Left renal pelvis (tissue), 4 donors: ENCODE data around the gene PTPRN. TPM values are rescaled to one million over a fixed set of nuclear protein-coding genes. Genes with fewer than 3 reads are reported as not detected.
A peak's percentile ranks its signal among the peaks of the same experiment; 100 is the strongest.

ENCODE experiments used
- DNase-seq, 4 donors: peaks; one replicate each; pipeline ENCODE4 v3.0.0-alpha.2; 2013; ENCODE audit warnings: low read depth in 4 of 4, low spot score in 3 of 4
- polyA plus RNA-seq, 4 donors: library from polyadenylated mRNA; unstranded; fragments of 120-200 nt; gene quantifications; one replicate each; pipeline ENCODE4 v1.2.1, GENCODE V29; 2013; ENCODE audit not compliant: insufficient read length in 4 of 4

PTPRN gene
- polyA plus RNA-seq, 4 donors, result 0.09 to 0.53 (median 0.20) TPM

DNA sequence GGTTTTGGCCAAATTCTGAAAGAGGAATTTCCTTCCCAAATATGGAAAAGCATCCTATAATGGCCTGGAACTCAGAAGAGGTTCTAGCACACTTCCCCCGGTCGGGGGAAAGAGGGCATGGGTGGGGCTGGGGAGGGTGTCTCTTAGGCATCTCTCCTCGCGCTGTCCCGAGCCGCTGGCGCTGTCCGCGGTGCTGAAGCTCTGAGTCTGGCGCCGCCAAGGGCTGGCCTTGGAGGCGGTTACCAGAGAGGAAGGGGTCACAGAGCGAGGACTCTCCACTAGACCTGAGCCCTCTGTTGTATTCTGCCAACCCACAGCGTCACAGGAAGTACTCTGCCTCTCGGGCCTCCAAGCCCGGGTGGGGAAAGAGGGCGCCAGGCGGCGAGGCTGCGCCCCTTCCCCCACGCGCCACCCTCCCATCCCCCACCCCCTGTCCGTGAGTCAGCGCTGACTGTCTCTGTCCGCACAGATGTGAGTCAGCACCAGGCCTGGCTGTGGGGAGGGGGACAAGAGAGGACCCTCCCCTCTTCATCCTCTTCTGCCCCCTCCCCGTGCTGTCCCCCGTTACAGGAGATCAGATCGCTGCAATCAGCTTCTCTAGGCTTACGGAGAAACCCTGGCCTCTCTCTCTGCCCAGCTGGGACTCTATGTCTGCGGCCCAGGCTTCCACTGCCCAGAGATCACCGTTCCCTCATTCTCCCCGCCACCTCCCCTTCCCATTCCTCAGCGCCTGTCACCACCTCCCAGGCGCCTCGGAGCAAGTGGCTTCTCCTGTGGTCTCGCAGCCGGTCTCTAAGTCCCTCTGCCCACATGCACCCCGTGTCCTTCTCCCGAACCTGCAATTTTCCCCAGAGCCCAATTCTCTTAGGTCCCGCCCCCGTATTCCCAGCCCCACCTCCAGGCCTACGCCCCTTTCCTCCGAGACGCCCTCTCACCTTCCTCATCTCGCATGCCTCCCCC, 779 bp downstream of the PTPRN start:
- peak in 1 of 4 donors; percentile 60 for DNase-seq

DNA sequence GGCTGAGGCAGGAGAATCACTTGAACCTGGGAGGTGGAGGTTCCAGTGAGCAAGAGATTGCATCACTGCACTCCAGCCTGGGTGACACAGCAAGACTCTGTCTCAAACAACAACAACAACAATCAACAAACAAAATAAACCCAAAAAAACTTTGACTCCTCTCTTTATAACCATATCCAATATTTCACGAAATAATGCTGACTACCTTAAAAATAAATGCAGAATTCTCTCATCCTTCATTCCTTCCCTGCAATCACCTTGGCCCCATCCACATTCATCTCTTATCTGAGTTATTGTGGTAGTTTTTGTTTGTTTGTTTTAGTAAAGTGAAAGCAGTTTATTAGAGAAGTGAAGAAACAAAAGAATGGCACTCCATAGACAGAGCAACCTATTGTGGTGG, 3.2 kb downstream of the PTPRN start:
- DNase-seq, result no peak

DNA sequence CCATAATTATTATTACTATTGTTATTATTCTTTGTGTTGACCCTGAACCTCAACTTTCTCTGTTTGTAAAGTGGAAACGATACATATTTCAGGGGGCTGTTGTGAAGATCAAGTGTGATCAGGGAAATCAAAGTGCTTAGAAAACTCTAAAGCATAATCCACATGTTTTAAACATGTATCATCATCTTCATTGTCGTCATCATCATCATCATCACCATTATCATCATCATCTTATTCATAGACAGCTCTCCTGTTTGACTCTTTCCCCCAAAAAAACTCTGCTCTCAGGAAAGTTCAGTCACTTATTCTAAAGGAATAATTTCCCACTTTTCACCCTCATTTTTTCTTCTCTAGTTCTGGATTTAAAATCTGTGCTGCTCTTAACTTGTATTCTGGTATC, 5.0 kb downstream of the PTPRN start:
- no peak for DNase-seq

DNA sequence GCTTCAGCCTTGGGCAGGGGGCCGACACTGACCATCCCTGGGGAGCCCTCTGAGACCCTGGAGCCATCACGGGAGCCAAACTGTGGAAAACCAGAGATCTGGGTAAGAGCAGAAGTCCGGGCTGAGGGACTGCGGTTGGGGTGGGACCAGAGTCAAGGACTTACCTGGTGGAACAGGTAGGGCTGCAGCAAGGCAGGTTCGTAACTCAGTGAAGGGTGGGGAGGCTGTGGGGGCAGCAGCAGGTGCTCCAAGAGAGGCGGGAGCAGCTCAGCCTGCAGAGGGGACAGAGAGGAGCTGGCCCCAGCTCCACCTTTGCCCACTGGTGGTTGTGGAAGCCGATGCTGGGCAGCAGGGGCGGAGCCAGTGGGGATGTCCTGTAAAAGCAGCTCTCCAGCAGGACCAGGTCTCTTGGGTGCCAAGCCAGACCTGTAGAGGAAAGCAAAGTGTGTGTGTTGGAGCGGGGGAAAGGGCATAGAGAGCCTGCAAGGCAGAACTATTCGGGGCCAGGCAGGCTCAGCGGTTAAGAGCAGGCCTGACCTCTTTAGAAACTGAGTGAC, 6.7 kb downstream of the PTPRN start:
- DNase-seq, result no peak

DNA sequence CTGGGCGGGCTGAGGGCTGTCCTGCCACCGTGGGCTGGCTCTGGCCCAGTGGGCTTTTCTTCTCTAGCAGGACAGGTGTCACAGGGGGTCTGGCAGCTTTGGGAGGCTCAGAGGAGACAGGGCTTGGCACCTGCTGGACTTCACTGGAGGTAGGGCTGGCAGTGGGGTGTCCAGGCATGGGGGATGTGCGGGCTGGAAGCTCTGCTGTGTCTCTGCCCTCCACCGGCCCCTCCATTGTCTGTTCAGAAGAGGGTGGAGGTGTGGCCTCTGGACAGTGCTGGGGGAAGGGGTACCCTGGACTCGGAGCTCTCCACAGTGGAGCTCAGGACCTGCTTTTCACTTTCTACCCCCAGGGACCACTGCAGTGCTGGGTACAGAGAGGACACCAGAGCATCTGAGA, 9.2 kb downstream of the PTPRN start:
- DNase-seq, result no peak

DNA sequence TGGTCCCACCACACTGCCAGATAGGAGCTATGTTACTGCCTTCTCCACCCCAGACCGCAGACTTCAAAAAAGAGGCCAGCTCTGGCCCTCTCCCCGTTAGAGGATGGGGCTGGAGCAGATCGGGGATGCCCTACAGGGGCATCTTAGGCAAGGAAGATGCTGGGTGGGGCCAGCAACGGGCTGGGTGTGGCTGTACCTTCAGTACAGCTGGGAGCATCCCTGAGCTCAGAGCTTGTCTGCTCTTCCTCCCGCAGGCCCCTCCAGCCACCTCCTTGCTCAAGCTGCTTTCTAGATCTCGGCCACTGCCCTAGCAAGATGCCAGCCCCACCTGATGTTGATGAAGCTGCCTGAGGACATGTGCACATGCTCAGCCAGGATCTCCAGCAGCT, 9.8 kb downstream of the PTPRN start:
- DNase-seq, result no peak

DNA sequence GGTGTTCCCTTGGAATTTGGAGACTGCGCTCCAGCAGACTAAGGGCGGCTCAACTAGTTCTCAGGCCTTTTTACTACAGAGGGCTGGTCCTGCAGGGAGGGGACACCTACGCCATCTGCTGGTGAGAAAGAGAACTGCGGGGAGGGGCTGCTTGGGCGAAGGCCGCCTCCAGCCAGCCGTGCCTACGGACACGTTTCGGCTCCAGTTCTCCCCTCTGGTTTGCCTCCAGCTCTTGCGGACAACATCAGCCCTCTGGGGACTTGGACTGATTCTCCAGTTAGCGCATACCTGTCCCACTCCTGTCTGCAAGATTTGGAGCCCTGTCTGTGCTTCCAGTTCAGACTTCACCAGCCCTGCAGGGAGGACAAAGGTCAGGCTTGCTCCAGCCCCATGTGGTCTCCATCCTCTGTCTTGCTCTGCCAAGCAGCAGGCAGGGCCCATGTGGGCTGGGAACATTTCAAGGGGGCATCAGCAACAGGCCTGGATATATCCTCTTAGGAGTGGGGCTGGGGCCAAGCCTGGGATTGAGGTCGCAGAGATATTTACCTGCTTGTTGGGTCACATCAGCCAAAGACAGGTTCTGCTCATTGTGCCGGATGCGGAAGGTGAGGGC, 10.3 kb downstream of the PTPRN start:
- DNase-seq, result peak in 2 of 4 donors; percentile 68 to 72

DNA sequence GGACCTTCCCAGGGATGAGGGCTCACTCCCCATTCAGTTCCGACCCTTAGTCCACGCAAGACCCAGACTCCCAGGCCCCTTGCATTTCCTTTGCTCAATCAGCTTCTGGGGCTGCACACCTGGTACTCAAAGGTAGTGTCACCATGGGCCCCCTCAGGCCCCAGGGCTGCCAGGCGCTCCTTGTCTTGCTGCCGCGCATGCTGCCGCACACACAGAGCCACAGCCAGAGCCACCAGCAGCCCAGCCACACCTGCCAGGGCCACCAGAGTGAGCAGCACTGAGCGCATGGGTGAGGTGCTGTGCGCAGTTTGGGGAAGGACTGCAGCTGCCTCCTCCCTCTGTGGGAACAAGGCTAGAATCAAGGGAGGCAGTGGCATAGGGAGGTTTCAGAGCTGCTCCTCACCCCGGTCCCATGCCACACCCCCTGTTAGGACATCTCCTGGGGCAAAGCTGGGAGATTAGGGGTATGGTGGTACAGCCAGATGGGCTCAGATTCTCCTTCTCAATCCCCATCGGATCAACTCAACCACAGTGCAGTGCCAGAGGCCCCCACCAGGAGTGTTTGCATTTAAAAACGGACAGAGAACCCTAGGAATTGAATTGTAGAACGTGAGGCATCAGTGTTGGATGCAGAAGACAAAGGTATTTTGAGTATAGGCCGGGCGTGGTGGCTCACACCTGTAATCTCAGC, 11.3 kb downstream of the PTPRN start:
- DNase-seq, result no peak

DNA sequence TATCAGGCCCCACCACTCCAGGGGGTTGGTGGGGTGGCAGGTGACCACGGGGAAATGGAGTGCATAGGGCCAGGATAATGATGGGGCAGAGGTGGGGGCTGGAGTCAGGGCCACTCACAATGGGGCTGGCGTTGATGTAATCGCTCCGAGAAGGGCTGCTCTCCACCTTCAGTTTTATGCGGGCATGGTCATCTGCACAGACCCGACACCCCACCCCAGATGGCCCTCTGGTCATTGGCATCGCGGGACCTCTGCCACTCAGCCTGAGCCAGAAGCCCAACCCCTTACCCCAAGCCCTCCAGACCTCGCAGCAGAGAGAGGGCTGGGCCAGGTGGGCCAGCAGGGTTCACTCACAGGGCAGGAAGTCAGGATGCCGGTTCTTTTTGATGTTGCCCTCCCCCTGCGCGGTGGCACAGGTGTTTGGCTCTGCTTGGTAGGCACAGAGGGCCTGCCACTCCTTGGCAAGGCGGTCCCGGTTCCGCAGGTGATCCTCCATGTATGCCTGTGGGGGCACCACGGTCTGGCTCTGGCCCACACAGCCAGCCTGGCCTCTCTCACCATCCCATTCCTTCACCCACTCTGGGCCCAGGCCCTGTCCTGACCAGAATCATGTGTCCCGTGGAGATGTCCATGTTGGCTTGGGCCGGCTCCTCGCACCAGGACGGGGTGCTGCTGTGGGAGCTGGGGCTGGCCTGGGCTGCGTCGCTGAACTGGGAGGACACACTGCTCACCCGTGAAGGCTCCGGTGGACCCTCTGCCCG, 12.4 kb downstream of the PTPRN start:
- no peak for DNase-seq

DNA sequence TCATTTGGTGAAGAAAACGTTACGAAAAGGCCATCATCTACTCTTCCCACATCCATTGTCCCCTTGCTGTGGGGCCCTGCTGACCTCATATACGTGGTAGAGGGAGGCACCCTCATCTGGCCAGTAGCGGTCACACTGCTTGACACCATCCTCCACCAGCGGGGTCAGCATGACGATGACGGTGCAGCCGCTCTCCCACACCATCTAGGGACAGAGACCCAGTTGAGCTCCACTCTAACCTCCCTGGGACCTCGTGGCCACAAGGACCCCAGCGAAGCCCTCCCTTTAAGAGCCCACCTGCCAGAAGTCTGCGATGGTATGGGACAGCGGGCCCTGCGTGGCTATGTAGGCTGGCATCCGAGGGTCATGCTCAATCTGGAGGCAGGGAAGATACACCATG, 13.1 kb downstream of the PTPRN start:
- no peak for DNase-seq

DNA sequence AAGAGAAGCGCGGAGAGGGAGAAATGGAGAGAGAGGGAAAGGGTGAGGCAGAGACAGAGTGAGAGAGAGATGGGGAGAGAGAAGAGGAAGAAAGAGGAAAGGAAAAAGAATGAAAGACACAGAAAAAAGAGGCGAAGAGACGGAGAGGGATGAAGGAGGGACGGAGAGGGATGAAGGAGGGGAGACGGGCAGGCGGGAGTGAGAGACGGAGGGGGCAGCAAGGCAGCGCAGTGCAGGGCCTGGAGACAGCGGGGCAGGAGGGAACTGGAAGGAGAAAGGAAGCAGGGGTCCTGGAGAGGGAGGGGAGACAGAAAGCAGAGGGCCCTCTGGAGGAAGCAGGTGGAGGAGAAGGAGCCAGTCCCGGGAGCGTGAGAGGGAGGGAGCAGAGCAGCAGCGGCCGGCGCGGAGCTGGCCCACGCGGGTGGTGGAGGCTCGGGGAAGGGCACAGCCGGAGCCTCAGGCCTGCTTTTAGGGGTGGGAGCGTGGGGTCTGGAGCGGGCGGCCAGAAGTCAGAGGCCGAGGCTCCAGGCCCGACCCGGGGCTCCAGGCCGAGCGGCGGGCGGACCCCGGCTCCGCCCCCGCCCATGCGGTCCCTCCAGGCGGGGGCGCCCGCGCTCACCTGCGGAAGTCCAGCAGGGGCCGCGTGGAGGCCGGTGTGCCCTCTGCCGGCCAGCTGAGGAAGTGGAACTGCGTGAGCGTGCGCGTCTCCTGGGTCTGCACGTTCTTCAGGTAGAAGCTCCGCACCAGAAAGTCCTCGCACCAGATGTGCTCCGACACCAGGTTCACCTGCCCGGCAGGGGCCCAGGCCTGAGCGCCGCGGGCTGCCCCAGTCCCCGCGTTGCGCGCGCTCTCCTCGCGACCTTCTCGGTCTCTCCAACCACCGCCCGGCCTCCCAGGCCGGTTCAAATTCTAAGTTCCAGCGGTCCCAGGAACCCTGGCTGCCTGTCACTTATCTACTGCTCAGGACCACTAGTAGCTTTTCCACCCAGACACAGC, 14.5 kb downstream of the PTPRN start:
- peak in 3 of 4 donors; percentile 71 to 79 (median 78) for DNase-seq

DNA sequence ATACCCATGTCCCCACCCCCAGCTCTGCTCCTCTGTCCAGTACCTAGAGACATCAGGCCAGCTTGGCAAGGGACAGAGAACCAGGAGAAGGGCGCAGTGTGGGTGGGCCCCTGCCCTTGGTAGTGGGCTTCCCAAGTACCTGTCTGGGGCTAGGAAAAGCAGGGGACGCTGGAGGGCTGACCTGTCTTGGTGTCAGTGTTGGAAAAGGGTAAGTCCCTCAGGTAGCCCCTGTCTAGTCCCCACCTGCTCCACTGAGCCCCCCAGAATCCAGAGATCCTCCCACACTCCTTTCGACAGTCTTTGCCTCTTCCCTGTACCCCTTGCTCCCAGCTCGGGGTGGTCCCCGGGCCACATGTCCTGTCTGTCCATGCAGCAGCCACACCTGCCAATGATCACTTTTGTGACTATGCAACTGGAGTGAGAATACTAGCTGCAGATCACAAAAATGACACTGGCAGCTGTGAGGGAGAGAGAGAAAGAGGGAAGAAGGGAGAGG, 15.4 kb downstream of the PTPRN start:
- DNase-seq, result no peak

DNA sequence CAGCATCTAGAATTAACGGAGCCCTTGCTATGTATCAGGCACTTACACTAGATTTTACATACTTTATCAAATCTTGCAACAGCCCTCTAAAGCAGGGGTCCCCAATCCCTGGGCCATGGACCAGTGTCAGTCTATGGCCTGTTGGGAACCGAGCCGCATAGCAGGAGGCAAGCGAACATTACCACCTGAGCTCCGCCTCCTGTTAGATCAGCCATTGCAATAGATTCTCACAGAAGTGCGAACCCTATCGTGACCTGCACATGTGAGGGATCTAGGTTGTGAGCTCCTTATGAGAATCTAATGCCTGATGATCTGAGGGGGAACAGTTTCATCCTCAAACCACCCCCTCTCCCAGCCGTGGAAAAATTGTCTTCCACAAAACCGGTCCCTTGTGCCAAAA, 16.6 kb downstream of the PTPRN start:
- DNase-seq, result no peak

DNA sequence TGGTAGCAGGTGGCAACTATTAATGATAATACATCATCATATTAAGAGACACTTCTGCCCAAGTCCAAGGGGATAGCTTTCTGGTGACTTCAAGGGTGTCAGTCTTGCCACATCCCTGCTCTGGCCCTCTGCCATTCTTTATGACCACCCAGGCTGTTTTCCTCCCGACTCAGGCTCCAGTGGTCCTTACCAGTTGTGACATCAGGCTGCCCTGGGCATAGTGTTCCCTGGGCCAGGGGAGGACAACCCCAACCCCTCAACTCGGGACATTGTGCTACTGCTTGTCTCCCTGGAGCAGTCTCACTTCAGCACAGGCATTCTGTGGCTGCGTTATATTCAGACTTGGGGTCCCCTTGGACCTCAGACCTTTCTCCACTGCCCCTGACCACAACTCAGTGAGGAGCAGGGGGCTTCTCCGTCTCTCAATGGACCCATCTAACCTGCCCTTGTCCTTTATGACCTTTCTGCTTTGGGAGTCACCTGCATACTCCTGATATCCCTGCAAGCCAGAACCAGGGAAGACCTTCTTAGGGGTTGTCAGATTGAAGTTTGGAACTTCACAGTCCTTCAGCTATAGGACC, 17.2 kb downstream of the PTPRN start:
- no peak for DNase-seq

DNA sequence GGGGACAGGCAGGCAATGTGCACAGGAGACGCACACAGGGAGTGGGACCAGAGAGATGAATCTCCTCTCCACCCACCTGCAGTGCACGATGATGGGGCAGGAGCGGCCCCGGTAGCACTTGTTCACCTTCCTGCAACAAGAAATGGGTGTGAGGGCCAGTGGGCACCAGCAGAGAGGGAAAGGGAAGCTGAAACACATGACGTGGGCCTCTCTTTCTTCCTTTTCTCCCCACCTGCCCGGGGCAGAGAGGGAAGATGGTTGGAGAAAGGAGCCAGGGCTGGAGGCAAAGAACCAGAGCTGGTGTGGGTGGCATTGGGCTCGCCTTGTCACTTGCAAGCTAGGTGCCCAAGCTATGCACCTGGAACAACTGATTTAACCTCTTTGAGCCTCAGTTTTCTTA, 17.8 kb downstream of the PTPRN start:
- no peak for DNase-seq

DNA sequence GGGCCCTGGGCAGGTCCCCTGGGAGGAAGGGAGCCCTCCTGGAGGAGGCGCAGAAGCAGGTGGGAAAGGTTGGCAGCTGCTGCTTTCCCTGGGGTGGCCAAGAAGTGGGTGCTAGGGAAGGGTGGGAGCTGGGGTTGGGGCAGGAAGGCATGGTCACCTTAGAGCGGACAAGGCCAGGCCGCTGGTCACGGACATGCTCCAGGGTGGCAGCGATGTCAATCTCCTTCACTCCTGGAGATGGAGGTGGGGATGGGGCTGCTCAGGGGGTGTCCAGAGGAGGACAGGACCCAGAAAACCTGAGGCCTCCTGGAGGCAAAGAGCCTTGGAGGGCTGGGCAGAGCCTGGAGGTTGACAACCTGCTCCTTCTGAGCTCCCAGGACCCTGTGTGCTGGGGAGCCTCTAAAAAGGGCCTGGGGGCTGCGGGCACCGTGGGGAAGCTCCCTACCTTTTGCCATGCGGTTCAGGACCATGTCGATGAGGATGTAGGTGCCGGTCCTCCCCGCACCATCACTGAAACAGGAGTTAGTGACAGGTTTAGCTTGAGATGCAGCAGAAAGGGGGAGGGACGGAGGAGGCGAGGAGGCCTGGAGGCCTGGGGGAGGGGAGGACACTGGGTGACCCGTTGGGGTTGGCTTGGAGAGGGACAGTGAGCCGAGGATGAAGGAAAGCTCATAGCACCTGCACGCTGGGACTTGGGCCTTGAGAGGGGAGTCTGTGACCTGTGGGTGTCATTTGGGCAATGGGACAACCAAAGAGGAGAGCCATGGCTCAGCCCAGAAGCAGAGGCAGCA, 18.6 kb downstream of the PTPRN start:
- no peak for DNase-seq

DNA sequence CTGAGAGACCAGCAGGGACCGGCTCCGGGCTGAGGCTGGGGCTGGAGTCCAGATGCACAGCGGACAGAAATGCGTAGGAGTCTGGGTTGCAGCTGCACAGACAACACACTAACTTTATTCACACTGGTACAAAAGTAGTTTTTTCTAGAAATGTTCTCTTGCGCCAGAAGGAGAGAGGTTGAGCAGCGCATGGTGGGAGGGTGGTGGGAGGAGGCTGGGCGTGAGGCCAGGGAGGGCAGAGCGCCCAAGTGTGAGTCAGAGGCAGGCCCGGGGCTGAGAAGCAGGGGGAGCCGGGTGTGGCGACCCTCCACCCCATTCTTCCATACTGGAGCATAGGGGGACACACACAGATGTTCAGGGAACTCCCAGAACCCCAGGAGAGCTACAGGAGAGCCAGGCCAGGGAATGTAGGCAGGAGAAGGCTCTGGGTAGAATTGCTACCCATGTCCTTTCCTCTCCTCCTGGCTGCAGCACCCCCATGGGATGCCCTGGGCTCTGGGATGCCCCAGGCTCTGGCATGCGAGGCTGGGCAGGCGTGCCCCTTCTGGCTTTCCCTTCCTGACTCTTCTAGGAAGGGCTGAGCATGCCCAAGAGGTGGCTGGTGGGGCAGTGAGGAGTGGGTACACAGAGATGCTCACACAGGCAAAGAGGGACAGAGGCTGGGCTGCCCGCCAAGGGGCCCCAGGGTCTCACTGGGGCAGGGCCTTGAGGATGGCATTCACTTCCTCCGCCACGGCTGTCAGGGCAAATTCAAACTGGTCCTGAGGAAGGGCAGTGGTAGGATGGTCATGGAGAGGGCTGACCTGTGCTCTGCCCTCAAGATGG, 19.5 kb downstream of the PTPRN start:
- DNase-seq, result no peak
